SK-N-SH (cell line): ENCODE measurements around the gene CXCL10. TPM values are rescaled to one million over a fixed set of nuclear protein-coding genes. Genes with fewer than 3 reads are reported as not detected.

ENCODE experiments used
- CTCF ChIA-PET: fragments of 300-600, 350-600 bp; formaldehyde crosslinking; extraction: SDS; loops from one replicate; lab custom pipeline; 2021; lab: Yijun Ruan, JAX
- POLR2A ChIA-PET: fragments of 350-600 bp; sonication (Branson Sonifier 250); formaldehyde crosslinking; extraction: SDS; loops from one replicate; lab custom pipeline; 2020; ENCODE audit warnings: antibody characterized with exemption, inconsistent platforms; lab: Yijun Ruan, JAX
- DNase-seq: peaks from one replicate; pipeline ENCODE4 v3.0.0; 2012
- H2AFZ ChIP-seq: fragments of 200-600 bp; sonication (generic); 2 replicates; pipeline ENCODE4 v1.8.1; 2016; ENCODE audit warnings: antibody characterized with exemption, mild to moderate bottlenecking, low read depth
- H3F3A ChIP-seq: fragments of 200-600 bp; sonication (generic); replicated peaks from 2 replicates; pipeline ENCODE3; 2016; ENCODE audit warnings: antibody characterized with exemption, mild to moderate bottlenecking; ENCODE audit not compliant: insufficient read depth
- H3K27ac ChIP-seq, 2 experiments: fragments of 200-500 bp in 1 of 2; fragments of 200-600 bp in 1 of 2; sonication (Bioruptor generic) in 1 of 2; sonication (generic), shearing (Covaris generic) in 1 of 2; 2 replicates each; pipeline versions ENCODE4 v1.5.1 to v1.6.1; 2014 to 2016; ENCODE audit warnings: low read depth in 2 of 2, inconsistent platforms in 1 of 2, low read length in 1 of 2, mild to moderate bottlenecking in 1 of 2, mixed read lengths in 1 of 2
- H3K27me3 ChIP-seq: fragments of 200-600 bp; sonication (generic), shearing (Covaris generic); 2 replicates; pipeline ENCODE4 v1.6.1; 2016; ENCODE audit warnings: mixed run types; ENCODE audit not compliant: insufficient read depth
- H3K36me3 ChIP-seq, 2 experiments: fragments of 200-500 bp in 1 of 2; fragments of 200-600 bp in 1 of 2; sonication (Bioruptor generic) in 1 of 2; sonication (generic) in 1 of 2; replicated peaks in 1 of 2; 2 replicates each; pipeline versions ENCODE3 to v1.5.1; 2014 to 2016; ENCODE audit warnings: low read length in 1 of 2, mild to moderate bottlenecking in 1 of 2; ENCODE audit not compliant: insufficient read depth in 2 of 2, control insufficient read depth in 1 of 2
- H3K4me1 ChIP-seq, 2 experiments: fragments of 200-500 bp in 1 of 2; fragments of 200-600 bp in 1 of 2; sonication (Bioruptor generic) in 1 of 2; sonication (generic), shearing (Covaris generic) in 1 of 2; 2 replicates each; pipeline versions ENCODE4 v1.5.1 to v1.6.1; 2014 to 2016; ENCODE audit warnings: low read depth in 1 of 2, low read length in 1 of 2, mixed run types in 1 of 2; ENCODE audit not compliant: insufficient read depth in 2 of 2, control insufficient read depth in 1 of 2
- H3K4me2 ChIP-seq: fragments of 200-600 bp; sonication (generic), shearing (Covaris generic); 2 replicates; pipeline ENCODE4 v1.6.1; 2017; ENCODE audit warnings: mixed run types
- H3K4me3 ChIP-seq, 2 experiments: fragments of 200-500 bp in 1 of 2; fragments of 200-600 bp in 1 of 2; sonication (Bioruptor generic) in 1 of 2; sonication (generic), shearing (Covaris generic) in 1 of 2; 2 replicates each; pipeline versions ENCODE4 v1.5.1 to v1.8.1; 2014 to 2016; ENCODE audit warnings: low read depth in 2 of 2, inconsistent platforms in 1 of 2, low read length in 1 of 2, mild to moderate bottlenecking in 1 of 2, mixed read lengths in 1 of 2, moderate library complexity in 1 of 2
- H3K79me2 ChIP-seq: fragments of 200-600 bp; sonication (generic); 2 replicates; pipeline ENCODE4 v1.8.1; 2017; ENCODE audit warnings: mild to moderate bottlenecking; ENCODE audit not compliant: insufficient read depth
- H3K9ac ChIP-seq: fragments of 200-600 bp; sonication (generic); 2 replicates; pipeline ENCODE4 v1.6.1; 2017; ENCODE audit warnings: mixed run types
- H3K9me2 ChIP-seq: fragments of 200-600 bp; sonication (generic); 2 replicates; pipeline ENCODE4 v1.6.1; 2017; ENCODE audit warnings: mixed run types
- H3K9me3 ChIP-seq: fragments of 200-600 bp; sonication (generic); 2 replicates; pipeline ENCODE4 v1.6.1; 2017; ENCODE audit warnings: mixed run types, mild to moderate bottlenecking, moderate library complexity
- H4K20me1 ChIP-seq: fragments of 200-600 bp; sonication (generic); 2 replicates; pipeline ENCODE4 v1.6.1; 2017; ENCODE audit warnings: mild to moderate bottlenecking, mixed run types; ENCODE audit not compliant: insufficient read depth
- CHD2 ChIP-seq: fragments of 150-350 bp; IDR thresholded peaks from 2 replicates; pipeline ENCODE4 v1.6.1; 2018; ENCODE audit warnings: low read length; ENCODE audit not compliant: partially characterized antibody
- ELF1 ChIP-seq: IDR thresholded peaks from 2 replicates; pipeline ENCODE4 v1.4.0; 2012
- EP300 ChIP-seq, 2 experiments: IDR thresholded peaks; 2 replicates each; pipeline versions ENCODE4 v1.4.0 to v1.6.1; 2012; ENCODE audit warnings: borderline replicate concordance in 1 of 2, low read depth in 1 of 2, low read length in 1 of 2
- FOSL2 ChIP-seq: IDR thresholded peaks from 2 replicates; pipeline ENCODE4 v1.4.0; 2012; ENCODE audit warnings: low read depth, mild to moderate bottlenecking, moderate library complexity, borderline replicate concordance
- FOXM1 ChIP-seq: IDR thresholded peaks from 2 replicates; pipeline ENCODE4 v1.4.0; 2012; ENCODE audit warnings: low read depth, mild to moderate bottlenecking
- GATA2 ChIP-seq: sonication (generic); formaldehyde crosslinking; IDR thresholded peaks from 2 replicates; pipeline ENCODE4 v1.5.0; 2020; ENCODE audit warnings: mild to moderate bottlenecking, missing genetic modification reagents
- MXI1 ChIP-seq: IDR thresholded peaks from 2 replicates; pipeline ENCODE4 v1.6.1; 2012; ENCODE audit warnings: mild to moderate bottlenecking, low read depth, low read length, improper control_type of control experiment
- NFIC ChIP-seq: IDR thresholded peaks from 2 replicates; pipeline ENCODE4 v1.4.0; 2012; ENCODE audit warnings: borderline replicate concordance
- NRF1 ChIP-seq: IDR thresholded peaks from 2 replicates; pipeline ENCODE4 v1.6.1; 2012; ENCODE audit warnings: low read depth, mild to moderate bottlenecking, low read length
- POLR2AphosphoS5 ChIP-seq: IDR thresholded peaks from 2 replicates; pipeline ENCODE4 v1.6.1; 2012; ENCODE audit warnings: low read depth, low read length
- RAD21 ChIP-seq: IDR thresholded peaks from 2 replicates; pipeline ENCODE4 v1.6.1; 2012; ENCODE audit warnings: mild to moderate bottlenecking, low read length
- RCOR1 ChIP-seq: fragments of 150-350 bp; IDR thresholded peaks from 2 replicates; pipeline ENCODE4 v1.6.1; 2017; ENCODE audit warnings: antibody characterized with exemption, low read length
- RXRA ChIP-seq: IDR thresholded peaks from 2 replicates; pipeline ENCODE4 v1.4.0; 2012; ENCODE audit warnings: low read depth, mild to moderate bottlenecking, borderline replicate concordance
- SMC3 ChIP-seq: IDR thresholded peaks from 2 replicates; pipeline ENCODE4 v1.6.1; 2012; ENCODE audit warnings: low read depth, low read length, improper control_type of control experiment
- TEAD4 ChIP-seq: IDR thresholded peaks from 2 replicates; pipeline ENCODE4 v1.4.0; 2012; ENCODE audit warnings: mild to moderate bottlenecking, borderline replicate concordance; ENCODE audit not compliant: insufficient read depth
- WGBS: methylation state at CpG from one replicate; pipeline ENCODE4 v1.1.6; 2017; ENCODE audit warnings: low lambda C conversion rate; 5-methylcytosine and 5-hydroxymethylcytosine counted together
- polyA plus RNA-seq, 3 experiments: library from polyadenylated mRNA; depleted of rRNA; stranded (reverse); fragments of >200 nt; gene quantifications; 2 replicates each; pipeline ENCODE4 v1.2.3, GENCODE V29; 2012
- TF ChIP-seq, protein P1 (sequence below): IDR thresholded peaks from 2 replicates; pipeline ENCODE4; 2012
- TF ChIP-seq, protein P2 (sequence below): IDR thresholded peaks from 2 replicates; pipeline ENCODE4 v1.4.0; 2012; ENCODE audit warnings: low read depth, borderline replicate concordance
- TF ChIP-seq, protein P3 (sequence below): IDR thresholded peaks from 2 replicates; pipeline ENCODE4 v1.6.1; 2012; ENCODE audit warnings: mild to moderate bottlenecking, low read depth, low read length, moderate library complexity
- TF ChIP-seq, protein P4 (sequence below): IDR thresholded peaks from 2 replicates; pipeline ENCODE4 v1.4.0; 2012; ENCODE audit warnings: low read depth, borderline replicate concordance

The CXCL10 gene
- polyA plus RNA-seq, 1 of the 3 experiments (the other 2 are of a cell fraction), result not detected

DNA sequence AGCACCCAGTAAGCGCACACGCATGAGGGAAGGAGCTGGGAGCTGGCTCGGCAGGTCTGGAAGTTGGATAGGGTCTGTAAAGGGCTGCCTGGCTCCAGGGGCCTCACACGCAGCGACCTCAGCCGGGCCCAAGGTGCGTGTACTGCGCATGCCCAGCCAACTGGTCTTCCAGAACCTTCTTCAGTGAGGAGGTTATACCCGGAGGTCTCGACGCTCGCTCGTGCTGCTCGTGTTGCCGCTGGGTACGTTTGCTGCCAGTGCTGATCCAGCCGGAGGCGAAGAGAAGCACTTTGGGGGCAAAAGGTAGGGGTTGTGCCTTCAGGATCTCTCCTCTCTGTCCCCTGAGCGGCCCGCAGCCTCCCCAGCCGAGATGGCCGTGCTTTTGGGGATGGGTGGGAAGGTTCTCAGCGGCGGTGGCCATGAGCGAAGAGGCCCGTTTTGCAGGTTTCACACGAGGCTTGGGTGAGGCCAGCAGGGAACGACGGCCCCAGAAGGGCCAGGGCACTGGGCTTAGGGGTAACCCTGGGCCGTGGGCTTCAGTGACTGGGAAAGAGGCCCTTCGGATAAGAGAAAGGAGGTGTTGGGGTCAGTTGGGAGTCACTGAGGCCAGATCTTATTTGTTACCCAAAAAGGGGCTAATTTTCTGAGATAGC is 12.2 kb downstream of the CXCL10 start:
- Histone ChIP-seq H3K4me1 (peaks cover 0 to 5% of the 10 kb centered on the region in 2 experiments; a peak in 1 of 4 replicates), H3K9ac (no peak overlapping the region), H3K36me3 (no peaks in the 10 kb centered on the region), H3K9me3 (no peaks in the 10 kb centered on the region), H3K79me2 (no peaks in the 10 kb centered on the region), H3K9me2 (no peaks in the 10 kb centered on the region), H3K4me2 (no peak overlapping the region), H3K27me3 (no peaks in the 10 kb centered on the region), H3K4me3 (no peak overlapping the region), H3F3A (peaks cover 3% of the 10 kb centered on the region), H2AFZ (no peak overlapping the region), H4K20me1 (no peaks in the 10 kb centered on the region), H3K27ac (no peak overlapping the region)
- no peak for DNase-seq
- ChIA-PET CTCF (no interaction called here), POLR2A (no interaction called here)
- no peak for TF ChIP-seq RXRA
- TF ChIP-seq, protein P1, sequence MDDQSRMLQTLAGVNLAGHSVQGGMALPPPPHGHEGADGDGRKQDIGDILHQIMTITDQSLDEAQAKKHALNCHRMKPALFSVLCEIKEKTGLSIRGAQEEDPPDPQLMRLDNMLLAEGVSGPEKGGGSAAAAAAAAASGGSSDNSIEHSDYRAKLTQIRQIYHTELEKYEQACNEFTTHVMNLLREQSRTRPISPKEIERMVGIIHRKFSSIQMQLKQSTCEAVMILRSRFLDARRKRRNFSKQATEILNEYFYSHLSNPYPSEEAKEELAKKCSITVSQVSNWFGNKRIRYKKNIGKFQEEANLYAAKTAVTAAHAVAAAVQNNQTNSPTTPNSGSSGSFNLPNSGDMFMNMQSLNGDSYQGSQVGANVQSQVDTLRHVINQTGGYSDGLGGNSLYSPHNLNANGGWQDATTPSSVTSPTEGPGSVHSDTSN, result no peak
- no peak for TF ChIP-seq NFIC
- TF ChIP-seq FOXM1, result no peak
- TF ChIP-seq CHD2, result no peak
- TF ChIP-seq ELF1, result no peak
- TF ChIP-seq, protein P2, sequence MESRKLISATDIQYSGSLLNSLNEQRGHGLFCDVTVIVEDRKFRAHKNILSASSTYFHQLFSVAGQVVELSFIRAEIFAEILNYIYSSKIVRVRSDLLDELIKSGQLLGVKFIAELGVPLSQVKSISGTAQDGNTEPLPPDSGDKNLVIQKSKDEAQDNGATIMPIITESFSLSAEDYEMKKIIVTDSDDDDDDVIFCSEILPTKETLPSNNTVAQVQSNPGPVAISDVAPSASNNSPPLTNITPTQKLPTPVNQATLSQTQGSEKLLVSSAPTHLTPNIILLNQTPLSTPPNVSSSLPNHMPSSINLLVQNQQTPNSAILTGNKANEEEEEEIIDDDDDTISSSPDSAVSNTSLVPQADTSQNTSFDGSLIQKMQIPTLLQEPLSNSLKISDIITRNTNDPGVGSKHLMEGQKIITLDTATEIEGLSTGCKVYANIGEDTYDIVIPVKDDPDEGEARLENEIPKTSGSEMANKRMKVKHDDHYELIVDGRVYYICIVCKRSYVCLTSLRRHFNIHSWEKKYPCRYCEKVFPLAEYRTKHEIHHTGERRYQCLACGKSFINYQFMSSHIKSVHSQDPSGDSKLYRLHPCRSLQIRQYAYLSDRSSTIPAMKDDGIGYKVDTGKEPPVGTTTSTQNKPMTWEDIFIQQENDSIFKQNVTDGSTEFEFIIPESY, result no peak
- TF ChIP-seq POLR2AphosphoS5, result no peak
- no peak for TF ChIP-seq GATA2 (CRISPR knock-in tag)
- no peak for TF ChIP-seq RAD21
- TF ChIP-seq, protein P3, sequence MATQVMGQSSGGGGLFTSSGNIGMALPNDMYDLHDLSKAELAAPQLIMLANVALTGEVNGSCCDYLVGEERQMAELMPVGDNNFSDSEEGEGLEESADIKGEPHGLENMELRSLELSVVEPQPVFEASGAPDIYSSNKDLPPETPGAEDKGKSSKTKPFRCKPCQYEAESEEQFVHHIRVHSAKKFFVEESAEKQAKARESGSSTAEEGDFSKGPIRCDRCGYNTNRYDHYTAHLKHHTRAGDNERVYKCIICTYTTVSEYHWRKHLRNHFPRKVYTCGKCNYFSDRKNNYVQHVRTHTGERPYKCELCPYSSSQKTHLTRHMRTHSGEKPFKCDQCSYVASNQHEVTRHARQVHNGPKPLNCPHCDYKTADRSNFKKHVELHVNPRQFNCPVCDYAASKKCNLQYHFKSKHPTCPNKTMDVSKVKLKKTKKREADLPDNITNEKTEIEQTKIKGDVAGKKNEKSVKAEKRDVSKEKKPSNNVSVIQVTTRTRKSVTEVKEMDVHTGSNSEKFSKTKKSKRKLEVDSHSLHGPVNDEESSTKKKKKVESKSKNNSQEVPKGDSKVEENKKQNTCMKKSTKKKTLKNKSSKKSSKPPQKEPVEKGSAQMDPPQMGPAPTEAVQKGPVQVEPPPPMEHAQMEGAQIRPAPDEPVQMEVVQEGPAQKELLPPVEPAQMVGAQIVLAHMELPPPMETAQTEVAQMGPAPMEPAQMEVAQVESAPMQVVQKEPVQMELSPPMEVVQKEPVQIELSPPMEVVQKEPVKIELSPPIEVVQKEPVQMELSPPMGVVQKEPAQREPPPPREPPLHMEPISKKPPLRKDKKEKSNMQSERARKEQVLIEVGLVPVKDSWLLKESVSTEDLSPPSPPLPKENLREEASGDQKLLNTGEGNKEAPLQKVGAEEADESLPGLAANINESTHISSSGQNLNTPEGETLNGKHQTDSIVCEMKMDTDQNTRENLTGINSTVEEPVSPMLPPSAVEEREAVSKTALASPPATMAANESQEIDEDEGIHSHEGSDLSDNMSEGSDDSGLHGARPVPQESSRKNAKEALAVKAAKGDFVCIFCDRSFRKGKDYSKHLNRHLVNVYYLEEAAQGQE, result no peak
- no peak for TF ChIP-seq FOSL2
- TF ChIP-seq SMC3, result no peak
- TF ChIP-seq RCOR1, result no peak
- TF ChIP-seq TEAD4, result no peak
- TF ChIP-seq EP300 (IDR thresholded peaks at IDR 0.05; ENCODE audit: borderline replicate concordance in 1 of 2, low read depth in 1 of 2, low read length in 1 of 2), result no peak
- TF ChIP-seq, protein P4, sequence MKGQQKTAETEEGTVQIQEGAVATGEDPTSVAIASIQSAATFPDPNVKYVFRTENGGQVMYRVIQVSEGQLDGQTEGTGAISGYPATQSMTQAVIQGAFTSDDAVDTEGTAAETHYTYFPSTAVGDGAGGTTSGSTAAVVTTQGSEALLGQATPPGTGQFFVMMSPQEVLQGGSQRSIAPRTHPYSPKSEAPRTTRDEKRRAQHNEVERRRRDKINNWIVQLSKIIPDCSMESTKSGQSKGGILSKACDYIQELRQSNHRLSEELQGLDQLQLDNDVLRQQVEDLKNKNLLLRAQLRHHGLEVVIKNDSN, result no peak
- no peak for TF ChIP-seq MXI1
- no peak for TF ChIP-seq NRF1
- WGBS, result 89% methylated on average over 19 of the region's 31 CpGs
